ENCODE results near the gene TLE3. TPM values are rescaled to one million over a fixed set of nuclear protein-coding genes. Genes with fewer than 3 reads are reported as not detected.

Gene TLE3
- total and polyA plus RNA-seq, 2 of the 4 experiments (the other 2 are of a cell fraction) = 6.5 to 16.3 TPM

DNA sequence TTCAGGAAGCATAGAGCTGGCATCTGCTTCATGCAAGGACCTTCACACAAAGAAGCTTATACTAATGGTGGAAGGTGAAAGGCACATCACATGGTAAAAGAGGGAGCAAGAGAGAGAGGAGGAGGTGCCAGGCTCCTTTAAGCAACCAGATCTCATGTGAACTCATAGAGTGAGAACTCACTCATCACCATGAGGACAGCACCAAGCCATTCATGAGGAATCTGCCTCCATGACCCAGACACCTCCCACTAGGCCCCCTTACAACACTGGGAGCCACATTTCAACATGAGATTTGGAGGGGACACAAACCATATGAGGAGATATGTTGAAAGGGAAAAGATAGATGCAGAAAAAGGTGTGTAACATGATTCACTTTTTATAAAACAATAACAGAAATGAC lies 48.4 kb upstream of the TLE3 start:
- H2AK9ac ChIP-seq (replicated peaks; ENCODE audit: low read depth, low read length, poor library complexity) = no peak overlapping the region
- DNase-seq = no peak
- no peak overlapping the region for H4K8ac ChIP-seq (ENCODE audit: low read depth in 2 of 2, low read length in 2 of 2)
- H2BK20ac ChIP-seq (ENCODE audit: low read depth, low read length) = no peak overlapping the region
- no peak overlapping the region for H3K4ac ChIP-seq (ENCODE audit: low read depth, low read length)
- intact Hi-C loops (cut with micrococcal nuclease) = no loop called here
- no peak overlapping the region for H3K14ac ChIP-seq (replicated peaks; ENCODE audit: low read depth, low read length)
- no peak overlapping the region for H3K23ac ChIP-seq (ENCODE audit: low read depth, low read length)
- no peaks in the 10 kb centered on the region for H3K36me3 ChIP-seq (ENCODE audit: control insufficient read depth, insufficient read depth, low read length)
- no peak overlapping the region for H4K5ac ChIP-seq (ENCODE audit: low read depth, low read length)
- H3K4me2 ChIP-seq (ENCODE audit: low read depth, low read length) = no peak overlapping the region
- H2BK120ac ChIP-seq (ENCODE audit: low read depth, low read length) = no peak overlapping the region
- dilution Hi-C loops (cut with HindIII; ENCODE audit: low sequenced_read_pairs, unreplicated experiment) = no loop called here
- H3K9me1 ChIP-seq (ENCODE audit: insufficient read depth, low read length) = no peaks in the 10 kb centered on the region
- H3K9ac ChIP-seq (ENCODE audit: low read depth, low read length) = no peak overlapping the region
- peaks cover 5% of the 10 kb centered on the region; the same call in 1 of the 2 replicates for H3K4me1 ChIP-seq (ENCODE audit: control insufficient read depth, insufficient read depth, low read length)
- no peak overlapping the region for H2AK5ac ChIP-seq (ENCODE audit: low read depth, low read length)
- BruUV-seq (replicated peaks) = no TSS peak
- H3K79me1 ChIP-seq (ENCODE audit: low read depth in 1 of 2, low read length in 2 of 2) = no peaks in the 10 kb centered on the region
- TF ChIP-seq RFX5 (IDR thresholded peaks at IDR 0.05; ENCODE audit: low read depth, low read length) = no peak
- no peak for TF ChIP-seq MAFK (IDR thresholded peaks at IDR 0.05; ENCODE audit: low read depth, low read length)
- TF ChIP-seq, protein P1, sequence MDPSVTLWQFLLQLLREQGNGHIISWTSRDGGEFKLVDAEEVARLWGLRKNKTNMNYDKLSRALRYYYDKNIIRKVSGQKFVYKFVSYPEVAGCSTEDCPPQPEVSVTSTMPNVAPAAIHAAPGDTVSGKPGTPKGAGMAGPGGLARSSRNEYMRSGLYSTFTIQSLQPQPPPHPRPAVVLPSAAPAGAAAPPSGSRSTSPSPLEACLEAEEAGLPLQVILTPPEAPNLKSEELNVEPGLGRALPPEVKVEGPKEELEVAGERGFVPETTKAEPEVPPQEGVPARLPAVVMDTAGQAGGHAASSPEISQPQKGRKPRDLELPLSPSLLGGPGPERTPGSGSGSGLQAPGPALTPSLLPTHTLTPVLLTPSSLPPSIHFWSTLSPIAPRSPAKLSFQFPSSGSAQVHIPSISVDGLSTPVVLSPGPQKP (IDR thresholded peaks at IDR 0.05; ENCODE audit: borderline replicate concordance, low read depth, low read length) = no peak
- TF ChIP-seq POLR2A (IDR thresholded peaks at IDR 0.05; ENCODE audit: low read depth, low read length) = no peak
- no peak for TF ChIP-seq RCOR1 (IDR thresholded peaks at IDR 0.05; ENCODE audit: insufficient replicate concordance, low read length)
- TF ChIP-seq FOS (IDR thresholded peaks at IDR 0.05; ENCODE audit: low read depth, low read length) = no peak
- TF ChIP-seq CHD1 (IDR thresholded peaks at IDR 0.05; ENCODE audit: low read depth, low read length) = no peak
- TF ChIP-seq, protein P2, sequence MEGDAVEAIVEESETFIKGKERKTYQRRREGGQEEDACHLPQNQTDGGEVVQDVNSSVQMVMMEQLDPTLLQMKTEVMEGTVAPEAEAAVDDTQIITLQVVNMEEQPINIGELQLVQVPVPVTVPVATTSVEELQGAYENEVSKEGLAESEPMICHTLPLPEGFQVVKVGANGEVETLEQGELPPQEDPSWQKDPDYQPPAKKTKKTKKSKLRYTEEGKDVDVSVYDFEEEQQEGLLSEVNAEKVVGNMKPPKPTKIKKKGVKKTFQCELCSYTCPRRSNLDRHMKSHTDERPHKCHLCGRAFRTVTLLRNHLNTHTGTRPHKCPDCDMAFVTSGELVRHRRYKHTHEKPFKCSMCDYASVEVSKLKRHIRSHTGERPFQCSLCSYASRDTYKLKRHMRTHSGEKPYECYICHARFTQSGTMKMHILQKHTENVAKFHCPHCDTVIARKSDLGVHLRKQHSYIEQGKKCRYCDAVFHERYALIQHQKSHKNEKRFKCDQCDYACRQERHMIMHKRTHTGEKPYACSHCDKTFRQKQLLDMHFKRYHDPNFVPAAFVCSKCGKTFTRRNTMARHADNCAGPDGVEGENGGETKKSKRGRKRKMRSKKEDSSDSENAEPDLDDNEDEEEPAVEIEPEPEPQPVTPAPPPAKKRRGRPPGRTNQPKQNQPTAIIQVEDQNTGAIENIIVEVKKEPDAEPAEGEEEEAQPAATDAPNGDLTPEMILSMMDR (conservative IDR thresholded peaks at IDR 0.05; ENCODE audit: low read depth, low read length) = no peak
- no peak for TF ChIP-seq CEBPB (IDR thresholded peaks at IDR 0.05; ENCODE audit: low read depth, low read length)
- TF ChIP-seq RAD21 (IDR thresholded peaks at IDR 0.05; ENCODE audit: low read length) = no peak
- no peak for TF ChIP-seq MAZ (IDR thresholded peaks at IDR 0.05; ENCODE audit: borderline replicate concordance, low read depth, low read length)
- TF ChIP-seq, protein P3, sequence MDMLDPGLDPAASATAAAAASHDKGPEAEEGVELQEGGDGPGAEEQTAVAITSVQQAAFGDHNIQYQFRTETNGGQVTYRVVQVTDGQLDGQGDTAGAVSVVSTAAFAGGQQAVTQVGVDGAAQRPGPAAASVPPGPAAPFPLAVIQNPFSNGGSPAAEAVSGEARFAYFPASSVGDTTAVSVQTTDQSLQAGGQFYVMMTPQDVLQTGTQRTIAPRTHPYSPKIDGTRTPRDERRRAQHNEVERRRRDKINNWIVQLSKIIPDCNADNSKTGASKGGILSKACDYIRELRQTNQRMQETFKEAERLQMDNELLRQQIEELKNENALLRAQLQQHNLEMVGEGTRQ (IDR thresholded peaks at IDR 0.05; ENCODE audit: low read depth, low read length) = no peak
- no peak for TF ChIP-seq BHLHE40 (IDR thresholded peaks at IDR 0.05; ENCODE audit: low read depth, low read length)
- TF ChIP-seq NFE2L2 (IDR thresholded peaks at IDR 0.05; ENCODE audit: low read depth, low read length) = no peak
- no peak for TF ChIP-seq SMC3 (IDR thresholded peaks at IDR 0.05; ENCODE audit: low read depth, low read length)
- no peak for TF ChIP-seq MXI1 (IDR thresholded peaks at IDR 0.05; ENCODE audit: borderline replicate concordance, low read depth, low read length)
- no peak overlapping the region for H2AFZ ChIP-seq (replicated peaks; ENCODE audit: low read length, poor library complexity)
- H3K18ac ChIP-seq (ENCODE audit: low read depth, low read length) = no peak overlapping the region
- no peak overlapping the region for H2BK15ac ChIP-seq (ENCODE audit: low read depth, low read length)
- ChIA-PET POLR2A (ENCODE audit: unreplicated experiment) (no interaction called here), CTCF (no interaction called here)
- peaks cover 20% of the 10 kb centered on the region for H3K27me3 ChIP-seq (ENCODE audit: control insufficient read depth, insufficient read depth, low read length)
- no peaks in the 10 kb centered on the region for H3K9me3 ChIP-seq (ENCODE audit: control insufficient read depth, insufficient read depth, low read length)
- H3K27ac ChIP-seq (ENCODE audit: insufficient read depth, low read length) = no peak overlapping the region
- H4K91ac ChIP-seq (ENCODE audit: insufficient read depth, low read depth, low read length) = no peak overlapping the region
- in situ Hi-C loops (cut with MboI; ENCODE audit: low sequenced_read_pairs) = no loop called here
- H4K20me1 ChIP-seq (ENCODE audit: insufficient read depth, low read length) = no peaks in the 10 kb centered on the region
- H3K4me3 ChIP-seq (ENCODE audit: insufficient read depth, low read depth, low read length) = no peak overlapping the region
- ATAC-seq (ENCODE audit: low read depth) = no peak
- no peak overlapping the region for H2BK5ac ChIP-seq (ENCODE audit: low read depth, low read length, poor library complexity, severe bottlenecking)
- no peak overlapping the region for H3K56ac ChIP-seq (ENCODE audit: extremely low read depth, insufficient read depth, low read length)
